Inflammatory macrophage treated with lipopolysaccharide for 1 hour (primary cell): ENCODE measurements around the gene SCN8A.

Source experiments
- DNase-seq, 2 donors: peaks; one replicate each; pipeline ENCODE4 v3.0.0-alpha.2; 2020 to 2022

SCN8A gene

DNA sequence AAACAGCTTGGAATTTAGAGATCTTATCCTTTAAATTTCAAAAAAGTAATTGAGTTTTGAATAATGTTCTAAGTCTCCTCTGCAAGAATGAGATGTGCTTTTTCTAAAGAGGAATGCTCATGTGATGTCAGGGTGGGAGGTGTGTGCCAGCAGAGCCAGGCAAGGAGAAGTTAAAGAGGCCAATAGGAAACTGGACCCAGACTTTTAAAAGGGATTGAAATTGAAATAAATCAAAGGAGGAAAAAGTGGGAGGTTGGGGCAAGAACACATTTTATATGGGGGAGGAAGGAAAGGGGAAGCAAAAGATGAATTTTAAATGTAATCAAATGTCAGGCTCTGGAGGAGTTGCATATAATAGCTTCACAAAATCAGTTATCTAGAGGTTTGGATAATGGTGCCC, 131.4 kb downstream of the SCN8A start:
- peak; percentile 47 to 54 for DNase-seq

DNA sequence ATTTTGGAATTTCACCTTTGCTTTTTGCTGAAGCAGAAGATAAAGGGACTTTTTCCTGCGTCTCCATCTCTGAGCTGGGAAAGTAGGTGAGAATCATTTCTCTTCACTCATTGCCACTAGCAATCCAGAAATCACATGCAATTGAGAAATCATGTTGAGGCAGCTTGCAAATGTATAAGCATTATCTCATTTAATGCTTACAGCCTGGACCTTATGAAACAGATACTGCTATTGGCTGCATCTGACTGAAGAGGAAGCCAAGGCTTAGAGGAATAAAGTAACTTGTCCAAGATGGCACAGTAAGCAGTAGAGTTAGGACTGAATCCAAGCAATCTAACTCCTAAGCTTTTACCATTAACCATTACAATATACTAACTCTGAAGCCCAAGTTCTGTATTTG, 135.1 kb downstream of the SCN8A start:
- DNase-seq: peak; percentile 24 to 48

DNA sequence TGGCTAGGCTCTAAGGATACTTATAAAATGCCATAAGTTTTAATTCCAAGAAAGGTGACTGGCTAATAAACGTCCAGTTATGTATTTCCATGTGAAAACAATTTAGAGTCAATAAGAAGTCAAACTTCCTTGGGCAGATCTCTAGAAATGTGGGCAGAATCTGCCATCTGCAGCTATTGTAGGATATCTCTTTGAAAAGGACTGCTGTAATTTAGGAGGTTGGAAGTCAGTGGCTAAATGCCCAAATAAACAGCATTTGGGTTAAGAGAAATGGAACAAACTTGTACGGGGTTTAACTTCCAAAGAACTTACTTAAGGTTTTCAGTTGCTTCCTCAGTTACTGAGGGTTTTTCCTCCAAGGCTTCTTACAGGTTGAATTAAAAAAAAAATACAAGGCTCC, 135.9 kb downstream of the SCN8A start:
- DNase-seq: no peak

DNA sequence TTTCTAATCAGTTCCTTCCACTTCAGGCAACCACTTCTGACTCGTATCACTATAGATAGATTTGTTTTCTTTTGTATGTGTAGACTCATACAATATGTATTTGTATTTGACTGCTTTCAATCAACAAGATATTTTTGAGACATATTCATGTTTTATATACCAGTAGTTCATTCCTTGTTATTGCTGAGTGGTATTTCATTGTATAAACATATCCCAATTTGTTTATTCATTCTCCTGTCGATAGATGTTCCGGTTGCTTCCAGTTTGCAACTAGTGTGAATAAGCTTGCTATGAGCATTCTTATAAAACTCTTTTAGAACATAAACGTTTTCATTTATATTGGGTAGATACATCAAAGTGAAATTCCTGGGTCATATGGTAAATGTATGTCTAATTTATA, 138.3 kb downstream of the SCN8A start:
- no peak for DNase-seq

DNA sequence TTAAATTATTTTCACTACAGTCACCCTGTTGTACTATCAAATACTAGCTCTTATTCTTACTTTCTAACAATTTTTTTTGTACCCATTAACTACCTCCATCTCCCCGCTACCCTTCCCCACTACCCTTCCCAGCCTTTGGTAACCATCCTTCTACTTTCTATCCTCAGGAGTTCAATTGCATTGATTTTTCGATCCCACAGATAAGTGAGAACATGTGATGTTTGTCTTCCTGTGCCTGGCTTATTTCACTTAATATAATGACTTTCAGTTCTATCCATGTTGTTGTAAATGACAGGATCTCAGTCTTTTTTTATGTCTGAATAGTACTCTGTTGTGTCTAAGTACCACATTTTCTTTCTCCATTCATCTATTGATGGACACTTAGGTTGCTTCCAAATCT, 139.7 kb downstream of the SCN8A start:
- no peak for DNase-seq

DNA sequence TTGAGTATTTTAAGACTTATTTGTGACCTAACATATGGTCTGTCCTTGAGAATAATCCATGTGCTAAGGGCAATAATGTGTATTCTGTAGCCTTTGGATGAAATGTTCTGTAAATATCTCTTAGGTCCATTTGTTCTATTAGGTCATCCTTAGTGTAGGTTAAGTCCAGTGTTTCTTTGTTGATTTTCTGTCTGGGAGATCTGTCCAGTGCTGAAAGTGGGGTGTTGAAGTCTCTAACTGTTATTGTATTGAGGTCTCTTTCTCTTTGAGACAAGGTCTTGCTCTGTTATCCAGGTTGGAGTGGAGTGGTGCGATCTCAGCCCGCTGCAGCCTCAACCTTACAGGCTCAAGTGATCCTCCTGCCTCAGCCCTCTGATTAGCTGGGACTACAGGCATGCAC, 149.5 kb downstream of the SCN8A start:
- no peak for DNase-seq

DNA sequence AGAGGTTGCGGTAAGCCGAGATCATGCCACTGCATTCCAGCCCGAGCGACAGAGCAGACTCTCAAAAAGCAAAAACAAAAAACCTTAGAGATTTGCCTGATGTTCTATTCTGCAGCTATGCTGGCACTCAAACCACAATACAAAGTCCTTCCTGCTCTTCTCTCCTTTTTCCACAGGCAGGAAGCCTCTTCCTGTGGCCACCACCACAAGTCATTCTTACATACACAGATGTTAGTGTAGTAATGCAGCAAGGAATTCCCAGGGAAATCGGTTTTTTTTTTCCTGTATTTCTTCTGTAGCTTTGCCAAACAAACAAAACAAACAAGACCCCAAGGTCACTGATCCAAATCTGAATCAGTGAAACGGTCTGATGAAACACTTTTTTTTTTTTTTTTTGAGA, 153.2 kb downstream of the SCN8A start:
- no peak for DNase-seq

DNA sequence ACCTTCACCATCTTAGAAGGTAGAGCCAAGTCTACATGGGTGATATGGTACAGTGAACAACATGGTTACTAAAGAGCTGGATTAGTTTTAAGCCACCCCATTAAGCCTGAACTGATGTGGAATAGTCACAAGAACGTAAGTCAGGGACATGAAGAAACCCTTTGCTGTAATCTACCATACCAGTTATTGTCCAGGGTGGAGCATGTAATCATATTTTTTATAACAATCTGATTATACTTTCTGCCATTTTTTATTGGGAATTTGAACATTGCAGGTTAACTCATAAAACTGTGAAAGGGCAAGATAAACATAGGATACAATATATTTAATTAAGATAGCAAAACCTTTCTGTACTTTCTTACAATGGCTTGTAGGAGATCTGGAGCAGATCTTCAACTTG, 153.9 kb downstream of the SCN8A start:
- no peak for DNase-seq

DNA sequence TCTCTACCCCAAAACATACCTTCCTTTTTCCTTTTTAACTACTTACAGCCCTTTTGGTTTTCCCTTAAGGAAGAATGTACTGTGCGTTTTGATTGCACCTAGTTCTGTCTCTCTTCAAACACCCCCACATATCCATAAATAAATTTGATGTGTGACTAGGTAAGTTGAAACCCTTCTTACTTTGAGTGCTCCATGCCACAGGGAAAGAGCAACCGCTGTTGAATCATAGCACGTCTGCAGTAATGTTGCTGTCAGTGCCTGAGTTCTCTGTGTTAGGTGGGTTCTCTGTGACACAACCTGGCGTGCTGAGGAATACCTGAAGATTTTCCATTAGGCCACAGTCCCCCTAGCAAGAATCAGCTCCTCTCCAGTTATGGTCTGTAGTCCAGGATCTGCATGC, 155.4 kb downstream of the SCN8A start:
- DNase-seq: no peak

DNA sequence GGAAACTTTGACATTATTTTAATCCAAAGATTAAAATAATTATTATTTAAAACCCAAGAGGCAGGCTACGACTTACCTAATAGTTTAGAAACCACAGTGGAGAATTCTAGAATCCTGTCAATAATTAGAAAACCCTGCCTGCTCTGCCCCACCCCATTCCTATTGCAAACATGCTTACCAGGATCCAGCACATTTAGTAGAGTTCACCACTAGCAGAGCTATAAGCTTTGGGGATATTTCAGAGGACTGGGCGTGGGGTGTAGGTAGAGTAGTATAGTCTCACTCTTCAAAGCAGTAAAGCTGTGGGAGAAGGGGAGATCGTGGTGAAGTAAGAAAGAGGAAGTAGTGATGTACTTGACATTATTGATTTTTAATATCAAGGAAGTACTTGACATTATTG, 157.2 kb downstream of the SCN8A start:
- DNase-seq: no peak

DNA sequence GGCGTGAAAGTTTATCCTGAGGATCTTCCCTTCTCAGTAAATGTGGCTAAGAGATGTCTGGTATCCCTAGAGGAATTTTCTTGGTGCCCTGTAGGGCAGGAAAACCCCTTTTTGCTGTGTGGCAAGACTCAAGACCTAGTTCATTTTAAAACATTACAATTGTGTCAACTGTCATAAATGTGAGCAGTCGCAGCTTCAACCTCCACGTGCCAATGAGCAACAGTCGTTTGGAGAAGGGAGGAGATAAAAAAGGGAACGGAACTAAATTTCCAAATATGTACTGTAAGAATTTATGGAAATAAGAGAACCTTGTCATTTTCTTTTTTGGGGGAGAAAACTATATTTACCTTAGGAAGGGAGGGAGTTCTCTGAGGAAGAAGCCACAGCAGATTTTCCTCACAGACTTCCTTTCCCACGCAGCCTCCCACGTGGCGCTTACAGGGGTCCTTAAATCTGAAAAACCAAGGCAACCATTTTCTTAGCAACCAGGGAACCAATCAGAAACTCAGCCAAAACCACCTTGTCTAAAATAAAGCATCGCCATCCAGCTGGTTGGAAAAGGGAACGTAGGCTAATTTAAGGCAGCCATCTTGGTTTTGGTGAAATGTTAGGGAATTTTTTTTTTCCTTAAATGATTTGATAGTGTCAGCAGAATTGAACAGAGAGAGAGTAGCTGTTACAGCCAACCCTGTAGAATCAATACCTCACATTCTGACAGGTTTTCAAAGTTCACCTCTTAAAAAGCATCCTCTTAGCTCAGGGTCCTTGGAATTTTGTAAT, 158.4 kb downstream of the SCN8A start:
- DNase-seq: peak; percentile 29 to 63

DNA sequence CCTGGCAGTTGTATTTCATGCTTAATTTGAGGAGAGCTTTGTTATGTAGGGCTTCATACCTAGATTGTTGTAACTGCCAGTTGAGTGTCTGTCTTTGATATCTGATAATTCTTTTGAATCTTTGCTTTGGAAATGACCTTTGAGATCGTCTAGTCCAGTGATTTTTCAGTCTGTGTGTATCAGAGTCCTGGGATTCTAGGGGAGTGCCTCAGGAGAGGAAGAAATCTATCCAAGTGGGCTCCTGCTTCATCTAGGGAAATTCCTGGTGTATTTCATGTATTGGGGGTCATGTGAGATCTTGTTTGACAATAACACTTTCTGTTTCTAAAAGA, 158.9 kb downstream of the SCN8A start:
- DNase-seq: peak in 1 of 2 donors; percentile 20

DNA sequence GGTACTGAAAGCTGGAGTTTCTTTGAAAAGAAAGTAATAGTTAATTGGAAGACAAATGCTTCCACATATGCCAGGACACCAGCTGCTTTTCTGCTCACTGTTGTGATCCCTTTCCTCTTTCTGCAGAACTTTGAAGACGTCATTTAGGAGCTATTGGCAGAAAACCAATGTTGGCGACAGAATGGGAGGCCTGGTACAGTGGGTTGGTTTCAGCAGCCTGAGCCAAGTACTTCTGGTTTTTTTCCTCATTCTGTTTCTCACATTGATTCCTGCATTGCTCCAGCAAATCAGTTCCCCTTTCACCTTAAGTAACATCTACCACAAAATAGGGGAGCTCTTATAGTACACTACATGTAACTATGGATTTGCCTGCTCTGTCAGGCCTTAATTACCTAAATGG, 160.6 kb downstream of the SCN8A start:
- DNase-seq: peak; percentile 82 to 86

DNA sequence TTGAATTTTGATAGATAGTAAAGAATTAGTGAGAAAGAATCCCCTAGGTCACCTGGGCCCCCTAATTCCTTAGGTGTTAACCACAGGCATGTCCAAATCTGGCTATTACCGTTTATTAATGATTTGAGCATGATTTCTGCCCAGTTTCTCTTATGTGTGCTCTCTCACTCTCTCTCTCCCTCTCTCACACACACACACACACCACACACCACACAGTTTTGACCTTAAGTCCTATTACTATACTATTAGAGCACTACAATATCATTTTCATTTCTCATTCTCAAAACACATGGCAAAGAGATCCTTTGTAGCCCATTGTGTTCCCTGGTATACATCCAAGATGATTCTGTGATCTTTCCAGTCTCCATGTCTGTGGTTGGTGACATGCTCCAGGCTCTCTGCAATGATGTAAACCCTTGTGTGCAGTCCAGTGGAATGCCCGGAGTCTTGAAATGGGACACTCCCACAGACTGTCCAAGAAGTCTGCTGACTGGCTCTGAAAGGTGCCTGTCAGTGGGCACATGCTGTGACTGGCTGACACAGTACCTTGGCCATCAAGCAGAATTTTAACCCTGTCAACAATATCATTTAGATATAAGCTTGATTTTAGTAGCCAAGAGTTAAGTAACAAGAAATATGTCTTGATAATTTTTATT, 161.3 kb downstream of the SCN8A start:
- DNase-seq: peak; percentile 90 to 93

DNA sequence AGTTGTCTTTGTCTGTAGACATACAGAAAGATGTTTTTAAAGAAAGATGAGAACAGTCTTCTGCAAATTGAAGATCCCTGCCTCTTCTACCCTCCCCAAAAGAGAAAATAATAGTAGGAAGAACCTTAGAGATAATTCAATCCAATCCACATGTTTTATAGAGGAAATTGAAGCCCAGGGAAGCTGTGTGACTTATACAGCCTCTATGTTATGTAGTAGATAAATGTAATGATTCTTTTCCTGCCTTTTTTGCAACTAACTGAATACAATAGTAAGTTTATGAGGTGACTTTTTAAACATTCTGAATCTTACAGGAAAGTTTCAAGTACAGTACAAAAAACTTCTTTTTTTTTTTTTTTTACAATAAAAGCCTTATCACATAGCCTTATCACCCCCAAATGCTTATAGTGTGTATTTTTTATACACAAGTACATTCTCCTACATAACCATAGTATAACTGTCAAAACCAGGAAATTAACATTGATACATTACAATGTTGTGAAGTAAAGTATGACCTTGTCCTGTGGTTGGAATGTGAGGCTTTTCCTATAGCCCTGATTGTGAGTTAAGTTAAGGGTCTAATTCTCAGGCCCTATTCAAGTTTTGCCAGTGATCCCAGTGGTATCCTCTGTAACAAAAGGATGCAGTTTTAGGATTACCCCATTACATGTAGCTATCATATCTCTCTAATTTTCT, 163.1 kb downstream of the SCN8A start:
- no peak for DNase-seq

DNA sequence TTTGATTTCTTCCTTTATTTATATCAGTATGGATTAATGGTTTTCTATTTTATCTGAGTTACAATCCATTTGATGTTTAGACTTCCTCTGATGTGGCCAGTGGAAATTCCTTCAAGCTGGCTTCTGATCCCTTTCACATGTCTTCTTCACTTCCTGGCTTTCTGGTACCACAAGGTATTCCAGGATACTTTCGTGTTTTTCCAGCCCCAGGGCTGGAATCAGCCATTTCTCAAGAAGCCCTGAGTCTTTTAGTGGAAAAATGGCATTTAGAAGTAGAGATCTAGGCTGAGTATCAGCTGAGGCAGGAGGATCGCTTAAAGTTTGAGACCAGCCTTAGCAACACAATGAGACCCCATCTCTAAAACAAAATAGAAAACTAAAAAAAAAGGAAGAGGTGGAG, 164.2 kb downstream of the SCN8A start:
- no peak for DNase-seq

DNA sequence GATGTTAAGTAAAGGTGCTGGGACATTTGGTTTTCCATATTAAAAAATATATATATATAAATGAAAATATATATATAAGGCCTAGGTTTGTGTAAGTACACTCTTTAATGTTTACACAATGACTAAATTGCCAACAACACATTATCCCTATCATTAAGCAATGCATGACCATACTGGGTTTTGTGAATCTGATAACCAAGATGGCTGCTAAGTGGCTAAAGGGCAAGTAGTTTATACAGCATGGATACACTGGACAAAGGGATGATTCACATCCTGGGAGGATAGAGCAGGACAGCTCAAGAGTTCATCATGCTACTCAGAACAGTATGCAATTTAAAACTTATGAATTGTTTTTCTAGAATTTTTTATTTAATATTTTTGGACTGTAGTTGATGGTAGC, 168.1 kb downstream of the SCN8A start:
- DNase-seq: no peak

DNA sequence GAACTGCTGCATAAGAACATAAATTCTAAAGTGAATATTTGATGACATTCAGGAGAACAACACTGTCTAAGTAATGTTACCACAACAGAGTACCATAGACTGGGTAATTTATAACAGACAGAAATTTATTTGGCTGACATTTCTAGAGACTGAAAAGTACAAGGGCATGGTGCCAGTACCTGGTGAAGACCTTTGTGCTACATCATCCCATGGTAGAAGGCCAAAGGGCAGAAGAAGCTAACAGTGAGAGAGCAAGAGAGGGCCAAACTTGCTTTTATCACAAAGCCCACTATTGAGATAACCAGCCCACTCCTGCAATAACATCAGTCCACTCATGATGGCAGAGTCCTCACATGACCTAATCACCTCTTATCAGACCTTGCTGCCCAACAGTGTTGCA, 168.7 kb downstream of the SCN8A start:
- DNase-seq: no peak

DNA sequence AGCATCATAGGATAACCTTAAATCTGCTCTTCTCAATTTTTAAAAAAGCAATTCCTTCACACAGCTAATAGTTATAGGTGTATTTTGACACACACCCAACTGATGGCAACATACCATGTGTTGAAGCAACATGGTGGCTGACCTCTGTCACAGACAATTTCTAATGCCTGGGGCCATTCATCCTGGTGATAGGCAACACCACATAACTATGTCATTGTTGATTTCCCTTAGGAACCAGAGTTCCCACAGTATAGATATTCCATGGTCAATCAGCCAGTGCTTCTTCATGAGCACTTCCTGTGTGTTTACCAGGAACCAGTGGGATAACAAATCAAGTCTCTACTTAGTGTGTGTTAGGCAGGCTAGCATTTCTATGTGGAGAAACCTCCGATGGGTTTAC, 169.2 kb downstream of the SCN8A start:
- no peak for DNase-seq

DNA sequence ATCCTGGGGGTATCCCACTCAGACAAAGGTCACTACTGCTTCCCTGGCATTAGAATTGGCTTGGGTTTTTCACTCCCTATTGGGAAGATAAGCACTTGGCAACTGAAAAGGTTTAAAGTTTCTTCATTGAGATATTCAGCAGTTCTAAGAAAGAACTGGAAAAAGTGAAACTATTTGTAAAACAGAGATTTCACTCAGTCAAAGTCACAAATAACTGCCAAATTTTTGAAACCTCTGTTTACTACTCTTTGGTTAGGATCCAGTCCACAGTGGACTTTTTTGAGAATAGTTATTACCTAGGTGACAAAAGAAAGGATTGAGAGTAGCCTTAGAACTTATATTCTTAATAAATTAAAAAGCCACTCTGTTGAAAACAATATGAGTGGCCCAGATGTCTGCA, 172.7 kb downstream of the SCN8A start:
- DNase-seq: no peak

DNA sequence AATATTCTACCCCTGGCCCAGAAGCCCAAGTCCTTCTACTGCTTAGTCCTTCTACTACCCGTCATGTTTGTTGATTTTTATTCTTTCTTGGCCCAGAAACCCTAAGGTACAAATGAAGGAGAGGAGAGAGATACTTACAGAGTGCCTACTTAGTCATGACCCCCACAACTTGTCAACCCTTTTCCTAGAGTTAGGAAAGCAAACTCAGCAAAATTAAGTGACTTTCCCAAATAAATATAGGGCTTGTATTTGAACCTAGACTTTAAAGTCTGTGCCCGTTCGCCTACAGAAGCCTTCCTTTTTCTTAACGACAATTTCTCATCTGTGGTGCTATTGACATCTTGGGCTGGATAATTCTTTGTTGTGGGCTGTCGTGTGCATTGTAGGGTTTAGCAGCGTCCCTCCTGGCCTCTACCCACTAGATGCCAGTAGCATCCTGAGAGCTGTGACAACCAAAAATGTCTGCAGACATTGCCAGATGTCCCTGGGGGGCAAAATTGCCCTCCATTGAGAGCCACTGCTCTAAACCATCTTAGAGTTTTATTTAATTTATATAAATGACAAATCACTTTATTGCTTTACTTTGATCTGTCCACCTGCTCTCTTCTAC, 175.1 kb downstream of the SCN8A start:
- no peak for DNase-seq

DNA sequence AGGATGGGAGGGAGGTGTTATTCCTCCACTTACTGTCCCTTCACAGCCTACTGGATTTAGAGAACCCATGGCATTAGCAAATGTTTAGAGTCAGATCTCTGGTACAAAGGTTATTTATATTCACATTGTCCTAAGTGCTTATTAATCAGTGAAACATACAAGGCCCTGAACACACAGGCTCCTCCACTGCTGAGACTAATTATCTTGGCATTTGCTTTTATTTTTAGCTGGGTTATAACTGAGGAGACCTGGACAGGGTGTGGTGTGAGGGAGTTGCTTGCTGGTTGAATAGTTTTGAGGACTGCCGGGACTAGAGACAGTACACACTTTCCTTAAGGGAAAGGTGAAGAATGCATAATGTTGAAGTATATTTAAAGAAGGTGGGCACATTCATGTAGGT, 180.0 kb downstream of the SCN8A start:
- DNase-seq: no peak

DNA sequence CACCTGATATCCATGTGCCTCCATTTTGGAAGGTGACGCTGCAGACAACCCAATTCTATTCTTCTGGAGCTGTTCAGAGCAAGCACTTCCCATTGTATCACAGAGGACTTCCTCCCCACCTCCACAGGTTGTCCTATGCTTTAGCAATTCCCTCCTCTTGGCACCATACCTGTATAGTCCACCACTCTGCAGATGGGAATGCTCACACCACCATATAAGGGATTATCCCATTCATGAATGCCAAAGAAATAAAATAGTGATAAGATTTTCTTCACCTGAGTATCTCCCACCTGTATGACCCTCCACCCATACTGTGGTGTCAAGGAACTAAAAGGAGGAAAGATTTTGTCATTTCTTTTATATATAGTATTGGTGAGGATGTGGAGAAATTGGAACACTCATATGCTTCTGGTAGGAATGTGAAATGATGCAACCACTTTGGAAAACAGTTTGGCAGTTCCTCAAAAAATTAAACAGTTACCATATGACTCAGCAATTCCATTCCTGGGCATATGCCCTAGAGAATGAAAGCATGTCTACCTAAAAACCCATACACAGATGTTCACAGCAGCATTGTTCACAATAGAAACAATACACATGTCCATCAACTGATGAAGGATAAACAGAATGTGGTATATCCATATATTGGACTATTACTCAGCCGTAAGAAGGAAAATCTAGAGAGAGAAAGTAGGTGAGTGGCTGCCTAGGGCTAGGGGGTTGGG, 182.3 kb downstream of the SCN8A start:
- DNase-seq: peak; percentile 35 to 49
